PC-9 (cell line): ENCODE results near the gene PLPP1.

Source experiments
- EZH2 ChIP-seq: fragments of 200-600 bp; sonication (generic); IDR thresholded peaks from 2 replicates; pipeline ENCODE4 v1.8.0; 2017; ENCODE audit warnings: antibody characterized with exemption, low read depth
- TF ChIP-seq, protein P1 (sequence below): fragments of 200-600 bp; sonication (generic); conservative IDR thresholded peaks from 2 replicates; pipeline ENCODE4 v1.6.1; 2017; ENCODE audit warnings: mixed run types, antibody characterized with exemption, mild to moderate bottlenecking, moderate library complexity

DNA sequence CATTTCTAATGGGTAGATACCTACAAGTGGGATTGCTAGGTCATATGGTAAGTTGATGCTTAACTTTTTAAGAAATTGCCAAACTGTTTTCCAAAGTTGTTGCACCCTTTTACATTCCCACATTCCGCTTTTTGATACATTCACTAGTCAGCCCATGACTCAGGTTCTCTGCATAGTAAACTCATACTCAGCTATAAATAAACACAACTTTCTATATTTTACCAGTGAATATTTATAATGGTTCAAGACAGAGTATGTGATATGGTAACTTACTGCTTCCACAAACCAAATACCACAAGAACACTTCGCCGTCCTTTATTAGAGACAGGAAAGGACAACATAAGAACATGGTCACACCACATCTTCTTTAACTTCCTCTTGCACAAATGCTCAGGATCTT lies 54.0 kb downstream of the PLPP1 start:
- TF ChIP-seq, protein P1, sequence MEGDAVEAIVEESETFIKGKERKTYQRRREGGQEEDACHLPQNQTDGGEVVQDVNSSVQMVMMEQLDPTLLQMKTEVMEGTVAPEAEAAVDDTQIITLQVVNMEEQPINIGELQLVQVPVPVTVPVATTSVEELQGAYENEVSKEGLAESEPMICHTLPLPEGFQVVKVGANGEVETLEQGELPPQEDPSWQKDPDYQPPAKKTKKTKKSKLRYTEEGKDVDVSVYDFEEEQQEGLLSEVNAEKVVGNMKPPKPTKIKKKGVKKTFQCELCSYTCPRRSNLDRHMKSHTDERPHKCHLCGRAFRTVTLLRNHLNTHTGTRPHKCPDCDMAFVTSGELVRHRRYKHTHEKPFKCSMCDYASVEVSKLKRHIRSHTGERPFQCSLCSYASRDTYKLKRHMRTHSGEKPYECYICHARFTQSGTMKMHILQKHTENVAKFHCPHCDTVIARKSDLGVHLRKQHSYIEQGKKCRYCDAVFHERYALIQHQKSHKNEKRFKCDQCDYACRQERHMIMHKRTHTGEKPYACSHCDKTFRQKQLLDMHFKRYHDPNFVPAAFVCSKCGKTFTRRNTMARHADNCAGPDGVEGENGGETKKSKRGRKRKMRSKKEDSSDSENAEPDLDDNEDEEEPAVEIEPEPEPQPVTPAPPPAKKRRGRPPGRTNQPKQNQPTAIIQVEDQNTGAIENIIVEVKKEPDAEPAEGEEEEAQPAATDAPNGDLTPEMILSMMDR: no peak
- no peak for TF ChIP-seq EZH2
